ENCODE results near the gene FAIM.
"Not testable (repeated sequence)": the region's sequence is repeated elsewhere in the genome, so short reads cannot be mapped to it uniquely, and the experiment has no call there.

The FAIM gene

GRCh38 chr3:138600100-138600745 is 8.3 kb upstream of the FAIM start:
- Histone ChIP-seq H3K27ac (no peak overlapping the region), H3K27me3 (replicated peaks) (no peaks in the 10 kb centered on the region), H3K4me3 (ENCODE audit: low read depth, low read length) (no peak overlapping the region), H3K36me3 (replicated peaks) (no peaks in the 10 kb centered on the region)
- TF ChIP-seq CTCF (IDR thresholded peaks at IDR 0.05; ENCODE audit: low read depth, low read length, missing control alignments), result no peak
- in situ Hi-C loops (cut with HindIII; ENCODE audit: low pct_ligation_motif_present, low sequenced_read_pairs), result no loop called here
- DNase-seq, result no peak

- DNase-seq; H3K27ac ChIP-seq; H3K36me3 ChIP-seq (replicated peaks); H3K27me3 ChIP-seq (replicated peaks); in situ Hi-C loops (cut with HindIII; ENCODE audit: low pct_ligation_motif_present, low sequenced_read_pairs); H3K4me3 ChIP-seq (ENCODE audit: low read depth, low read length): not testable (repeated sequence)
Measured at GRCh38 chr3:138601661-138602060, 6.9 kb upstream of the FAIM start.

GRCh38 chr3:138604106-138604595 is 4.4 kb upstream of the FAIM start:
- H3K36me3 ChIP-seq (replicated peaks); H3K4me3 ChIP-seq (ENCODE audit: low read depth, low read length); DNase-seq; in situ Hi-C loops (cut with HindIII; ENCODE audit: low pct_ligation_motif_present, low sequenced_read_pairs); H3K27ac ChIP-seq; H3K27me3 ChIP-seq (replicated peaks): not testable (repeated sequence)

GRCh38 chr3:138609898-138610266 is 1.3 kb downstream of the FAIM start:
- TF ChIP-seq CTCF (IDR thresholded peaks at IDR 0.05; ENCODE audit: low read depth, low read length, missing control alignments), result no peak
- in situ Hi-C loops (cut with HindIII; ENCODE audit: low pct_ligation_motif_present, low sequenced_read_pairs), result no loop called here
- DNase-seq, result no peak
- H3K36me3 ChIP-seq (replicated peaks), result no peaks in the 10 kb centered on the region
- H3K4me3 ChIP-seq (ENCODE audit: low read depth, low read length), result no peak overlapping the region
- no peaks in the 10 kb centered on the region for H3K27me3 ChIP-seq (replicated peaks)
- H3K27ac ChIP-seq, result no peak overlapping the region

GRCh38 chr3:138615462-138615861 is 6.9 kb downstream of the FAIM start:
- Histone ChIP-seq H3K4me3 (ENCODE audit: low read depth, low read length) (no peak overlapping the region), H3K36me3 (replicated peaks) (no peaks in the 10 kb centered on the region), H3K27me3 (replicated peaks) (no peaks in the 10 kb centered on the region), H3K27ac (no peak overlapping the region)
- no peak for TF ChIP-seq CTCF (IDR thresholded peaks at IDR 0.05; ENCODE audit: low read depth, low read length, missing control alignments)
- in situ Hi-C loops (cut with HindIII; ENCODE audit: low pct_ligation_motif_present, low sequenced_read_pairs), result no loop called here
- no peak for DNase-seq

GRCh38 chr3:138620431-138620830 is 11.9 kb downstream of the FAIM start:
- H3K36me3 ChIP-seq (replicated peaks), result no peaks in the 10 kb centered on the region
- DNase-seq, result no peak
- H3K4me3 ChIP-seq (ENCODE audit: low read depth, low read length), result no peak overlapping the region
- H3K27ac ChIP-seq, result no peak overlapping the region
- in situ Hi-C loops (cut with HindIII; ENCODE audit: low pct_ligation_motif_present, low sequenced_read_pairs), result no loop called here
- TF ChIP-seq CTCF (IDR thresholded peaks at IDR 0.05; ENCODE audit: low read depth, low read length, missing control alignments), result no peak
- no peaks in the 10 kb centered on the region for H3K27me3 ChIP-seq (replicated peaks)

- in situ Hi-C loops (cut with HindIII; ENCODE audit: low pct_ligation_motif_present, low sequenced_read_pairs), result no loop called here
- H3K27me3 ChIP-seq (replicated peaks), result no peaks in the 10 kb centered on the region
- TF ChIP-seq CTCF (IDR thresholded peaks at IDR 0.05; ENCODE audit: low read depth, low read length, missing control alignments), result no peak
Measured at GRCh38 chr3:138624518-138624917, 15.9 kb downstream of the FAIM start.

More at GRCh38 chr3:138624518-138624917, 15.9 kb downstream of the FAIM start:
- Histone ChIP-seq H3K27ac (no peak overlapping the region), H3K36me3 (replicated peaks) (no peaks in the 10 kb centered on the region), H3K4me3 (ENCODE audit: low read depth, low read length) (no peak overlapping the region)
- DNase-seq, result no peak

Data from brain microvascular endothelial cell (primary cell).